Measurements from ENCODE around the gene ERO1A.

- no peak for TF ChIP-seq CTCF (IDR thresholded peaks at IDR 0.05)
- TF ChIP-seq EZH2 (IDR thresholded peaks at IDR 0.05; ENCODE audit: borderline replicate concordance, insufficient read depth, low read depth, low read length, poor library complexity, severe bottlenecking): no peak
These were observed 43.1 kb upstream of the ERO1A start for GRCh38 chr14:52738409-52738808.

Data from B cell (primary cell).